Trophoblast cell (in vitro differentiated cells and primary cell): Measurements from ENCODE around the gene EPM2A.

ENCODE experiments used
- DNase-seq, 2 donors: peaks; one replicate each; pipeline ENCODE4 v3.0.0-alpha.2; 2016
- H2AFZ ChIP-seq: 2 replicates; pipeline ENCODE4 v1.6.1; 2013; ENCODE audit warnings: low read length, moderate library complexity, mild to moderate bottlenecking; ENCODE audit not compliant: insufficient read depth, poor library complexity
- H2AK5ac ChIP-seq: 2 replicates; pipeline ENCODE4 v1.6.1; 2013; ENCODE audit warnings: mild to moderate bottlenecking, low read length
- H2BK120ac ChIP-seq: 2 replicates; pipeline ENCODE4 v1.6.1; 2013; ENCODE audit warnings: low read length, mild to moderate bottlenecking, moderate library complexity; ENCODE audit not compliant: insufficient read depth, poor library complexity
- H2BK12ac ChIP-seq: 2 replicates; pipeline ENCODE4 v1.6.1; 2013; ENCODE audit warnings: mild to moderate bottlenecking, low read length, moderate library complexity
- H2BK5ac ChIP-seq: 2 replicates; pipeline ENCODE4 v1.6.1; 2013; ENCODE audit warnings: low read length, low read depth, moderate library complexity, mild to moderate bottlenecking; ENCODE audit not compliant: poor library complexity
- H3K14ac ChIP-seq: 2 replicates; pipeline ENCODE4 v1.6.1; 2013; ENCODE audit warnings: mild to moderate bottlenecking, low read length
- H3K18ac ChIP-seq: 2 replicates; pipeline ENCODE4 v1.6.1; 2013; ENCODE audit warnings: mild to moderate bottlenecking, low read length
- H3K23ac ChIP-seq: 2 replicates; pipeline ENCODE4 v1.6.1; 2013; ENCODE audit warnings: low read length
- H3K27ac ChIP-seq: 2 replicates; pipeline ENCODE4 v1.5.1; 2013; ENCODE audit warnings: low read depth, mild to moderate bottlenecking, inconsistent platforms, low read length, moderate library complexity
- H3K27me3 ChIP-seq: 2 replicates; pipeline ENCODE4 v1.6.1; 2013; ENCODE audit warnings: inconsistent platforms, mild to moderate bottlenecking, low read length, moderate library complexity; ENCODE audit not compliant: insufficient read depth
- H3K36me3 ChIP-seq, 2 experiments: 1 replicate in 1 of 2; 2 replicates in 1 of 2; pipeline ENCODE4 v1.6.1; 2013; ENCODE audit warnings: low read length in 2 of 2, mild to moderate bottlenecking in 2 of 2, moderate library complexity in 1 of 2; ENCODE audit not compliant: insufficient read depth in 2 of 2, control insufficient read depth in 1 of 2
- H3K4ac ChIP-seq: 2 replicates; pipeline ENCODE4 v1.6.1; 2013; ENCODE audit warnings: low read depth, mild to moderate bottlenecking, low read length, moderate library complexity
- H3K4me1 ChIP-seq, 2 experiments: 1 replicate in 1 of 2; 2 replicates in 1 of 2; pipeline ENCODE4 v1.6.1; 2013; ENCODE audit warnings: low read length in 2 of 2, mild to moderate bottlenecking in 2 of 2, moderate library complexity in 1 of 2; ENCODE audit not compliant: insufficient read depth in 2 of 2, control insufficient read depth in 1 of 2
- H3K4me2 ChIP-seq: 2 replicates; pipeline ENCODE4 v1.6.1; 2013; ENCODE audit warnings: inconsistent platforms, mild to moderate bottlenecking, low read length, moderate library complexity
- H3K4me3 ChIP-seq: 2 replicates; pipeline ENCODE4 v1.5.1; 2013; ENCODE audit warnings: mild to moderate bottlenecking, low read depth, low read length, inconsistent platforms
- H3K79me1 ChIP-seq: one replicate; pipeline ENCODE4 v1.6.1; 2013; ENCODE audit warnings: low read length
- H3K79me2 ChIP-seq: 2 replicates; pipeline ENCODE4 v1.6.1; 2013; ENCODE audit warnings: low read length, mild to moderate bottlenecking; ENCODE audit not compliant: control insufficient read depth, insufficient read depth, poor library complexity
- H3K9ac ChIP-seq: 2 replicates; pipeline ENCODE4 v1.6.1; 2013; ENCODE audit warnings: mild to moderate bottlenecking, low read length
- H3K9me3 ChIP-seq: 2 replicates; pipeline ENCODE4 v1.6.1; 2013; ENCODE audit warnings: low read depth, mild to moderate bottlenecking, control low read depth, inconsistent platforms, low read length; ENCODE audit not compliant: insufficient read depth
- H4K12ac ChIP-seq: 2 replicates; pipeline ENCODE4 v1.6.1; 2013; ENCODE audit warnings: low read depth, mild to moderate bottlenecking, low read length, moderate library complexity
- H4K8ac ChIP-seq: 2 replicates; pipeline ENCODE4 v1.6.1; 2013; ENCODE audit warnings: low read depth, mild to moderate bottlenecking, low read length, moderate library complexity
- H4K91ac ChIP-seq: one replicate; pipeline ENCODE4 v1.6.1; 2013; ENCODE audit warnings: low read depth, mild to moderate bottlenecking, low read length, moderate library complexity
- WGBS: extraction: QIAGEN DNeasy Blood & Tissue Kit; methylation state at CpG from one replicate; pipeline ENCODE4 v1.1.7; 2013; ENCODE audit warnings: missing lambda C conversion rate; ENCODE audit not compliant: insufficient read length, insufficient coverage; ENCODE audit errors: extremely low coverage; 5-methylcytosine and 5-hydroxymethylcytosine counted together

EPM2A gene

GRCh38 chr6:145648149-145648548 lies 87.2 kb downstream of the EPM2A start:
- Histone ChIP-seq H3K9me3 (no peaks in the 10 kb centered on the region), H2BK5ac (no peak overlapping the region), H2AK5ac (no peak overlapping the region), H3K9ac (no peak overlapping the region), H3K4ac (no peak overlapping the region), H4K91ac (no peak overlapping the region), H2AFZ (no peak overlapping the region), H3K18ac (no peak overlapping the region), H4K8ac (no peak overlapping the region), H4K12ac (no peak overlapping the region), H3K14ac (no peak overlapping the region), H3K4me2 (no peak overlapping the region), H3K79me2 (no peaks in the 10 kb centered on the region), H3K36me3 (no peaks in the 10 kb centered on the region), H2BK120ac (no peak overlapping the region), H2BK12ac (no peak overlapping the region), H3K79me1 (no peaks in the 10 kb centered on the region), H3K4me1 (no peaks in the 10 kb centered on the region), H3K27me3 (no peaks in the 10 kb centered on the region), H3K23ac (no peak overlapping the region), H3K27ac (no peak overlapping the region), H3K4me3 (no peak overlapping the region)
- no CpG with 5 or more reads among the region's 4 CpGs for WGBS
- no peak for DNase-seq

GRCh38 chr6:145647602-145648001 lies 87.7 kb downstream of the EPM2A start:
- H3K79me2 ChIP-seq, result no peaks in the 10 kb centered on the region
- H2BK12ac ChIP-seq, result no peak overlapping the region
- H3K27me3 ChIP-seq, result no peaks in the 10 kb centered on the region
- H3K4me1 ChIP-seq, result no peaks in the 10 kb centered on the region
- DNase-seq, result no peak
- H3K18ac ChIP-seq, result no peak overlapping the region
- no peak overlapping the region for H3K14ac ChIP-seq
- H4K8ac ChIP-seq, result no peak overlapping the region
- H3K9me3 ChIP-seq, result no peaks in the 10 kb centered on the region
- H3K27ac ChIP-seq, result no peak overlapping the region
- no peak overlapping the region for H3K4me2 ChIP-seq
- no peak overlapping the region for H3K9ac ChIP-seq
- no peak overlapping the region for H3K4ac ChIP-seq
- H2AFZ ChIP-seq, result no peak overlapping the region
- H4K12ac ChIP-seq, result no peak overlapping the region
- no peak overlapping the region for H3K23ac ChIP-seq
- no peak overlapping the region for H4K91ac ChIP-seq
- no peak overlapping the region for H3K4me3 ChIP-seq
- no peak overlapping the region for H2AK5ac ChIP-seq
- no CpG with 5 or more reads among the region's 1 CpG for WGBS
- H2BK5ac ChIP-seq, result no peak overlapping the region
- H2BK120ac ChIP-seq, result no peak overlapping the region
- no peaks in the 10 kb centered on the region for H3K79me1 ChIP-seq
- no peaks in the 10 kb centered on the region for H3K36me3 ChIP-seq

- Histone ChIP-seq H2AFZ (no peak overlapping the region), H4K8ac (no peak overlapping the region), H2AK5ac (no peak overlapping the region), H3K4me2 (no peak overlapping the region), H2BK5ac (no peak overlapping the region), H3K79me1 (no peaks in the 10 kb centered on the region), H3K79me2 (no peaks in the 10 kb centered on the region), H2BK120ac (no peak overlapping the region), H3K9ac (no peak overlapping the region), H3K27ac (no peak overlapping the region), H3K4ac (no peak overlapping the region), H3K36me3 (no peaks in the 10 kb centered on the region), H3K27me3 (no peaks in the 10 kb centered on the region), H4K91ac (no peak overlapping the region), H3K4me3 (no peak overlapping the region), H3K4me1 (no peaks in the 10 kb centered on the region), H3K23ac (no peak overlapping the region), H3K18ac (no peak overlapping the region), H2BK12ac (no peak overlapping the region), H3K14ac (no peak overlapping the region), H3K9me3 (no peaks in the 10 kb centered on the region), H4K12ac (no peak overlapping the region)
- DNase-seq, result no peak
- no CpG with 5 or more reads among the region's 3 CpGs for WGBS
Measured at GRCh38 chr6:145643760-145644159, 91.6 kb downstream of the EPM2A start.

GRCh38 chr6:145633981-145634627 lies 101.2 kb downstream of the EPM2A start:
- DNase-seq, result peak; percentile 67 to 91
- WGBS, result no CpG with 5 or more reads among the region's 11 CpGs

More at GRCh38 chr6:145633981-145634627, 101.2 kb downstream of the EPM2A start:
- Histone ChIP-seq H4K12ac (no peak overlapping the region), H3K9me3 (no peaks in the 10 kb centered on the region), H2AFZ (no peak overlapping the region), H3K4me2 (no peak overlapping the region), H4K8ac (no peak overlapping the region), H2BK12ac (no peak overlapping the region), H3K79me1 (no peaks in the 10 kb centered on the region), H3K9ac (no peak overlapping the region), H2BK5ac (no peak overlapping the region), H3K27me3 (no peaks in the 10 kb centered on the region), H3K4ac (no peak overlapping the region), H3K23ac (no peak overlapping the region), H3K14ac (no peak overlapping the region), H3K18ac (no peak overlapping the region), H3K79me2 (no peaks in the 10 kb centered on the region), H3K4me1 (peaks cover 6 to 8% of the 10 kb centered on the region in 2 experiments), H3K4me3 (no peak overlapping the region), H2AK5ac (no peak overlapping the region), H3K36me3 (no peaks in the 10 kb centered on the region), H4K91ac (no peak overlapping the region), H2BK120ac (no peak overlapping the region), H3K27ac (no peak overlapping the region)
